Measurements from ENCODE around the gene PITPNM2. TPM values are rescaled to one million over a fixed set of nuclear protein-coding genes. Genes with fewer than 3 reads are reported as not detected.
A peak's percentile ranks its signal among the peaks of the same experiment; 100 is the strongest.

Gene PITPNM2
- total and polyA plus RNA-seq, 2 experiments from 2014 or later, result 0.82 to 3.0 TPM

GRCh38 chr12:123143736-123144461 lies 7.0 kb downstream of the PITPNM2 start (continued):
- no peak for TF ChIP-seq CTCF (conservative IDR thresholded peaks at IDR 0.05; ENCODE audit: low read depth in 2 of 2)
- no peak for TF ChIP-seq EZH2 (IDR thresholded peaks at IDR 0.05; ENCODE audit: low read depth, unreplicated experiment)
- TF ChIP-seq EZH2phosphoT487 (IDR thresholded peaks at IDR 0.05; ENCODE audit: unreplicated experiment), result no peak
- TF ChIP-seq CREB1 (CRISPR knock-in tag; IDR thresholded peaks at IDR 0.05; ENCODE audit: low read depth), result no peak
- no peak for TF ChIP-seq ZNF114 (CRISPR knock-in tag; IDR thresholded peaks at IDR 0.05)
- no peak for TF ChIP-seq ZNF331 (CRISPR knock-in tag; IDR thresholded peaks at IDR 0.05; ENCODE audit: low read depth)

DNA sequence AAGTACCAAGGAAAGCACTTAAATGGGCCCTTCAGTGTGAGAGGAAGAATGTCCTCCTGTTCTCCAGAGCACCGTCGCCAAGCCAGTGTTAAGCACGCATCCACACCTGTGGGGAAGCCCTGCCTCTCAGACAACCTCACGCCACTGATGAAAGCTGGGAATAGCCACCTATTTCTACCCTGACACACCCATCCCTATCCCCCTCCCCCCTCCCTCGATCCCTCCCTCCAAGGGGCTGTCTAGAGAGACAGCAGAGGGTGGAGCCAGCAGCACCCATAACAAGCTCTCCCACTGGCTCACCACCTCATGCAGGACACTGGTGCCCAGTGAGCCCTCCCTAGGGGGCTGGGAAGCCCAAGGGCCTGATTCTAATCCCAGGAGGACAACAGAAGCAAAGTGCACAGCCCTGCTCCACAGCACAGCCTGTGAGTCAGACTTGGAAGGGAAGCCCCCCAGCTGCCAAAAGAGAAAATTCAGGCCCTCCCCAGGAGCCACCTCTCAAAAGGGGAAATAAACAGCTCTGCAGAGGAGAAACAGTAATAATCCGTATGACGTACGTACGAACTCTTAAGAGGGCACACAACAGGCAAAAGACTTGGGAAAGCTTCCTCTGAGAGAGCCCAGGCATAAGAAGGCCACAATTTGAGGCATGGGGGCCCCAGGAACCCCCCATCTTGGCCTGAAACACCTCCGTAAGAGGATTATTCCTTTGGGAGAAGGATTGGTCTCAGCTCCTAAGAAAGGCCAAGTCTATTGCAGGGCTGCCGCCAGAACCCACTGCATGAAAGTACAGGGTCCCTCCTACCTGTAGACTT lies 7.8 kb downstream of the PITPNM2 start:
- no peaks in the 10 kb centered on the region; the same call in 1 of the 2 replicates for H4K20me1 ChIP-seq (replicated peaks; ENCODE audit: insufficient read depth)
- no peak overlapping the region for H3K4me3 ChIP-seq
- H3K4me1 ChIP-seq (ENCODE audit: insufficient read depth), result peaks cover 13% of the 10 kb centered on the region
- H3K27me3 Mint-ChIP-seq (ENCODE audit: insufficient read depth, low read depth, poor library complexity), result peaks cover 17% of the 10 kb centered on the region
- DNase-seq (ENCODE audit: low spot score) (peak; percentile 26), ATAC-seq (peak; percentile 42)
- peaks cover 11% of the 10 kb centered on the region for H3K27me3 ChIP-seq (ENCODE audit: insufficient read depth)
- no peaks in the 10 kb centered on the region for H3K79me2 ChIP-seq (replicated peaks; ENCODE audit: insufficient read depth)
- no peak overlapping the region for H3K4me2 ChIP-seq
- no peak overlapping the region for H3K27ac Mint-ChIP-seq
- H3K9me2 ChIP-seq (ENCODE audit: insufficient read depth), result no peaks in the 10 kb centered on the region
- peaks cover 30% of the 10 kb centered on the region for H3K4me1 Mint-ChIP-seq
- TF ChIP-seq, protein P1, sequence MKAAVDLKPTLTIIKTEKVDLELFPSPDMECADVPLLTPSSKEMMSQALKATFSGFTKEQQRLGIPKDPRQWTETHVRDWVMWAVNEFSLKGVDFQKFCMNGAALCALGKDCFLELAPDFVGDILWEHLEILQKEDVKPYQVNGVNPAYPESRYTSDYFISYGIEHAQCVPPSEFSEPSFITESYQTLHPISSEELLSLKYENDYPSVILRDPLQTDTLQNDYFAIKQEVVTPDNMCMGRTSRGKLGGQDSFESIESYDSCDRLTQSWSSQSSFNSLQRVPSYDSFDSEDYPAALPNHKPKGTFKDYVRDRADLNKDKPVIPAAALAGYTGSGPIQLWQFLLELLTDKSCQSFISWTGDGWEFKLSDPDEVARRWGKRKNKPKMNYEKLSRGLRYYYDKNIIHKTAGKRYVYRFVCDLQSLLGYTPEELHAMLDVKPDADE (IDR thresholded peaks at IDR 0.05), result no peak
- TF ChIP-seq EZH2 (IDR thresholded peaks at IDR 0.05; ENCODE audit: low read depth, unreplicated experiment), result no peak
- TF ChIP-seq NANOG (IDR thresholded peaks at IDR 0.05; ENCODE audit: borderline replicate concordance), result no peak
- TF ChIP-seq CTCF (conservative IDR thresholded peaks at IDR 0.05; ENCODE audit: low read depth in 2 of 2), result no peak
- TF ChIP-seq ZNF462 (CRISPR knock-in tag; IDR thresholded peaks at IDR 0.05), result no peak
- no peak for TF ChIP-seq EZH2phosphoT487 (IDR thresholded peaks at IDR 0.05; ENCODE audit: unreplicated experiment)
- TF ChIP-seq ZNF331 (CRISPR knock-in tag; IDR thresholded peaks at IDR 0.05; ENCODE audit: low read depth), result no peak
- no peak overlapping the region for H3K27ac ChIP-seq (ENCODE audit: low read depth)
- no peaks in the 10 kb centered on the region for H3K9me3 Mint-ChIP-seq
- no peaks in the 10 kb centered on the region for H3K36me3 ChIP-seq (ENCODE audit: insufficient read depth)
- no peak overlapping the region for H2AFZ ChIP-seq
- H3K4me3 Mint-ChIP-seq, result no peak overlapping the region
- no peaks in the 10 kb centered on the region for H3K36me3 Mint-ChIP-seq (ENCODE audit: low read depth)
- H3F3A ChIP-seq (replicated peaks; ENCODE audit: low read depth), result no peaks in the 10 kb centered on the region; the same call in 1 of the 2 replicates

Data from GM23338 (cell line).